Suppressor macrophage (primary cell): ENCODE data around the gene TRIM3.

Experiments
- DNase-seq, 4 experiments: peaks; one replicate each; pipeline ENCODE4 v3.0.0-alpha.2; 2020 to 2022

The TRIM3 gene

GRCh38 chr11:6480299-6480914 is 6.7 kb upstream of the TRIM3 start:
- DNase-seq: no peak

GRCh38 chr11:6476571-6476970 is 2.8 kb upstream of the TRIM3 start:
- DNase-seq: no peak

GRCh38 chr11:6475936-6476335 is 2.2 kb upstream of the TRIM3 start:
- DNase-seq: no peak

- no peak for DNase-seq
Measured at GRCh38 chr11:6474806-6475500, 1.2 kb upstream of the TRIM3 start.

GRCh38 chr11:6474413-6474792 is 662 bp upstream of the TRIM3 start:
- peak in 2 of 4 experiments; percentile 21 to 25 for DNase-seq

- no peak for DNase-seq
Measured at GRCh38 chr11:6472934-6473333, 807 bp downstream of the TRIM3 start.

- no peak for DNase-seq
Measured at GRCh38 chr11:6469599-6469998, 4.1 kb downstream of the TRIM3 start.

GRCh38 chr11:6468712-6469495 is 4.8 kb downstream of the TRIM3 start:
- DNase-seq: peak; percentile 79 to 87 (median 86)

GRCh38 chr11:6459099-6459450 is 14.7 kb downstream of the TRIM3 start:
- no peak for DNase-seq

- DNase-seq: no peak
Measured at GRCh38 chr11:6458352-6459098, 15.2 kb downstream of the TRIM3 start.

- no peak for DNase-seq
Measured at GRCh38 chr11:6457581-6458320, 16.0 kb downstream of the TRIM3 start.

GRCh38 chr11:6456361-6457073 is 17.2 kb downstream of the TRIM3 start:
- no peak for DNase-seq

GRCh38 chr11:6455070-6455469 is 18.7 kb downstream of the TRIM3 start:
- no peak for DNase-seq

GRCh38 chr11:6453152-6453551 is 20.6 kb downstream of the TRIM3 start:
- no peak for DNase-seq

- DNase-seq: no peak
Measured at GRCh38 chr11:6452219-6452618, 21.5 kb downstream of the TRIM3 start.

- no peak for DNase-seq
Measured at GRCh38 chr11:6448574-6448973, 25.2 kb downstream of the TRIM3 start.

GRCh38 chr11:6443269-6444003 is 30.3 kb downstream of the TRIM3 start:
- peak; percentile 66 to 81 (median 74) for DNase-seq

GRCh38 chr11:6442441-6442840 is 31.3 kb downstream of the TRIM3 start:
- DNase-seq: no peak

GRCh38 chr11:6440906-6441358 is 32.8 kb downstream of the TRIM3 start, which contains the start of gene HPX:
Gene HPX (minus strand): TSS chr11:6440987. CDS start chr11:6440963, 24 bp downstream.
- DNase-seq: no peak

- peak; percentile 82 to 91 (median 86) for DNase-seq
Measured at GRCh38 chr11:6438979-6439571, 34.7 kb downstream of the TRIM3 start.
